Measurements from ENCODE around the gene PRAMEF11. TPM values are rescaled to one million over a fixed set of nuclear protein-coding genes. Genes with fewer than 3 reads are reported as not detected.
"Not testable (repeated sequence)": the region's sequence is repeated elsewhere in the genome, so short reads cannot be mapped to it uniquely, and the experiment has no call there.

Gene PRAMEF11
- total RNA-seq, 2 experiments from 2014 or later, result not detected

DNA sequence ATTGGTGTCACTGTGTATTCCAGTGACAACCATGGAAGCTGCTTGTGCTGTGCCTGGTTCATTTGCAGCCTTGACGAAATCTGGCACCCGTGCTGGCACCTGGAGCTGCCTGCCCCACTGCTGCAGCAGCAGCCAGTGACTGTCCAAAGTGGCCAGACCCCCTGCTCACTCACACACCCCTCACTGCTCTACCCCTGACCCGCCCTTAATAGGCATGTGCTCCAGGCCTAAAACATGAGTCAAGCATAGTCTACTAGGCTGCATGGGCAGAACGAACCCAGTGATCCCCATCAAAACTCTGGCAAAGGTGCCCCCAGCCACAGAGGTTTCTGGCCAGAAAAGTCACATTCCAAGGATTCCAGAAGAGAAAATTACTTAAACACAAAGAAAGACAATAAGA, 32.3 kb downstream of the PRAMEF11 start:
- DNase-seq (no peak), ATAC-seq (no peak)
- Mint-ChIP-seq H3K9me3 (ENCODE audit: low read depth) (no peaks in the 10 kb centered on the region), H3K27me3 (no peaks in the 10 kb centered on the region), H3K36me3 (ENCODE audit: low read depth) (no peaks in the 10 kb centered on the region), H3K4me1 (no peaks in the 10 kb centered on the region), H3K4me3 (no peak overlapping the region), H3K27ac (no peak overlapping the region)
- ChIA-PET POLR2A (no interaction called here), CTCF (no interaction called here)
- intact Hi-C loops (cut with DNase I, micrococcal nuclease), result no loop called here

- H3K4me3 Mint-ChIP-seq; H3K27ac Mint-ChIP-seq; H3K27me3 Mint-ChIP-seq; CTCF ChIA-PET; POLR2A ChIA-PET; DNase-seq; H3K36me3 Mint-ChIP-seq (ENCODE audit: low read depth); ATAC-seq; H3K4me1 Mint-ChIP-seq; intact Hi-C loops (cut with DNase I, micrococcal nuclease); H3K9me3 Mint-ChIP-seq (ENCODE audit: low read depth): not testable (repeated sequence)
Observed at GRCh38 chr1:12791097-12791496, 40.1 kb downstream of the PRAMEF11 start, which contains the start of gene PRAMEF1. PRAMEF1 (plus strand) TSS chr1:12791397; CDS start chr1:12793228, 1,831 bp downstream.

DNA sequence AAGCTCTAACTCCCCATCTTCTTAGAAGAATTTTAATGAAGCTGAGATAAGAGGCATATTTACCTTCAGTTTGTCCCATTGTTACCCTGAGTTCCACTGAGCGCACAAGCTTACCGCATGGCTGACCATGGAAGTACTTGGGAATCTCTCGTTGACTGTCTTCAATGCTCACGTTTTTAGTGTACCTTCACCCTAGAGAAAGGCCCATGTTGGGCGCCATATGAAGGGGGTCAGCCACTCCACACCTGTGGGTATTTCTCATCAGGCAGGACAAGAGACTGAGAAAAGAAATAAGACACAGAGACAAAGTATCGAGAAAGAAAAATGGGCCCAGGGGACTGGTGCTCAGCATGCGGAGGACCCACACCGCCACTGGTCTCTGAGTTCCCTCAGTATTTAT, 46.5 kb downstream of the PRAMEF11 start:
- CTCF ChIA-PET; POLR2A ChIA-PET; H3K27me3 Mint-ChIP-seq; intact Hi-C loops (cut with DNase I, micrococcal nuclease); H3K36me3 Mint-ChIP-seq (ENCODE audit: low read depth); H3K27ac Mint-ChIP-seq; H3K4me3 Mint-ChIP-seq; ATAC-seq; H3K4me1 Mint-ChIP-seq: not testable (repeated sequence)
- H3K9me3 Mint-ChIP-seq (ENCODE audit: low read depth), result peaks cover 18% of the 10 kb centered on the region
- DNase-seq, result peak; percentile 13

DNA sequence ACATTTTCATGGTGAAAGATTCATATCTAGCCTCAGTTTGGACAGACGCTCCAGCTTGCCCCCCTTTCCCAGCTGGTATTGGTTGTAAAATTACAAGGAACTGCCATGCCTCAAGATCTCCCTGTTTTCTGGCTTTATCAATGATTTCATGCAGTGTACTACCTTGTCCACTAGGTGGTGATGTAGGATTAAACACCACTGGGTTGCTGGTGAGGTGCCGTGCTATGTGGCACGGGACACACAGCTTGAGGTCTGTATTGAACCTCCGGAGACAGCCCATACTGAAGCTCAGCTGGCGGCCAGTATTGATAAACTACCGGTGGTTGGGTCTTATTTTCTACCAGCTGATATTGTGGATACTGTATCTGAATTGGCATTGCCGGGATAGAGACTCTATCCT, 47.4 kb downstream of the PRAMEF11 start:
- H3K4me1 Mint-ChIP-seq; H3K4me3 Mint-ChIP-seq; H3K27ac Mint-ChIP-seq; POLR2A ChIA-PET; H3K27me3 Mint-ChIP-seq; ATAC-seq; intact Hi-C loops (cut with DNase I, micrococcal nuclease); H3K36me3 Mint-ChIP-seq (ENCODE audit: low read depth): not testable (repeated sequence)
- CTCF ChIA-PET, result interaction anchor here (0.6 kb wide), 1 partner anchor 505 kb away, joined by 3 read pairs; no protein-coding TSS in a partner anchor
- DNase-seq, result peak; percentile 9
- H3K9me3 Mint-ChIP-seq (ENCODE audit: low read depth), result peaks cover 18% of the 10 kb centered on the region

DNA sequence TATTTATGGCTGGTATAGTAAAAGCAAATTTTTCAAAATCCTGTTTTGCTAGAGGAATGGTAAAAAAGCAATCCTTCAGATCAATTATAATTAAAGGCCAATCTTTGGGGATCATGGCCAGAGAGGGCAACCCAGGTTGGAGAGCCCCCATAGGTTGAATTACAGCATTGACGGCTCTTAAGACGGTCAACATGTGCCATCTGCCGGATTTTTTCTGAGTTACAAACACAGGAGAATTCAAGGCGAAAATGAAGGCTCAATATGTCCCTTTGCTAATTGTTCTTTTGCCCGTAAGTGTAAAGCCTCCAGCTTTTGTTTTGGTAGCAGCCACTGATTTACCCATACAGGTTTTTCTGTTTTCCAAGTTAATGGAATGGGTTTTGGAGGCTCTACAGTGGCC, 49.7 kb downstream of the PRAMEF11 start:
- peaks cover 18% of the 10 kb centered on the region for H3K9me3 Mint-ChIP-seq (ENCODE audit: low read depth)
- H3K27ac Mint-ChIP-seq; ATAC-seq; H3K4me1 Mint-ChIP-seq; DNase-seq; H3K36me3 Mint-ChIP-seq (ENCODE audit: low read depth); H3K27me3 Mint-ChIP-seq; intact Hi-C loops (cut with DNase I, micrococcal nuclease); POLR2A ChIA-PET; CTCF ChIA-PET; H3K4me3 Mint-ChIP-seq: not testable (repeated sequence)

DNA sequence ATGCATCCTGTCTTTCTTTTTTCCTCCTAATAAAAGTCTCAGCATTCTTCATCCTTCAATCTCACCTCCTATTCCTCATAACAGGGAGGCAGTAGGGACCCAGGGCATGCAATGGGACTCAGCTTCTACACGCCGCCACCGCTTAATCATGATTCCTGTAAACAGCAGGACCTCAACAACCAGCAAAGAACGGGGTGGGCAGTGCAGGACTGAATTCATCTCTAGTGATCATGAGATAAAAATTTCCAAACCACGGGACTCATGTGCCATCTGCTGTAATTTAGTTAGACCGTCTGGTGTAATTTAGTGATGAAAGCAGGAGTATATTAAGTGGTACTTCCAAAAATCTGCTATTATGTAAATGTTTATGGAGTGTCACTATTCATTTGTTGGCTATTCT, 52.3 kb downstream of the PRAMEF11 start:
- Mint-ChIP-seq H3K36me3 (ENCODE audit: low read depth) (no peaks in the 10 kb centered on the region), H3K27ac (no peak overlapping the region), H3K27me3 (peaks cover 10% of the 10 kb centered on the region), H3K4me1 (no peaks in the 10 kb centered on the region), H3K9me3 (ENCODE audit: low read depth) (peaks cover 7% of the 10 kb centered on the region), H3K4me3 (no peak overlapping the region)
- intact Hi-C loops (cut with DNase I, micrococcal nuclease), result no loop called here
- DNase-seq (no peak), ATAC-seq (no peak)
- ChIA-PET POLR2A (no interaction called here), CTCF (no interaction called here)

GRCh38 chr1:12778061-12778460, 53.1 kb downstream of the PRAMEF11 start:
- intact Hi-C loops (cut with DNase I, micrococcal nuclease), result no loop called here
- peaks cover 1% of the 10 kb centered on the region for H3K9me3 Mint-ChIP-seq (ENCODE audit: low read depth)
- CTCF ChIA-PET, result interaction anchor here (0.6 kb wide), 1 partner anchor 19 kb away, joined by 3 read pairs; no protein-coding TSS in a partner anchor
- H3K27ac Mint-ChIP-seq, result no peak overlapping the region
- no peaks in the 10 kb centered on the region for H3K4me1 Mint-ChIP-seq
- no peak for DNase-seq
- POLR2A ChIA-PET, result no interaction called here
- H3K36me3 Mint-ChIP-seq (ENCODE audit: low read depth), result no peaks in the 10 kb centered on the region
- H3K4me3 Mint-ChIP-seq, result no peak overlapping the region
- H3K27me3 Mint-ChIP-seq, result peaks cover 12% of the 10 kb centered on the region
- ATAC-seq, result no peak

DNA sequence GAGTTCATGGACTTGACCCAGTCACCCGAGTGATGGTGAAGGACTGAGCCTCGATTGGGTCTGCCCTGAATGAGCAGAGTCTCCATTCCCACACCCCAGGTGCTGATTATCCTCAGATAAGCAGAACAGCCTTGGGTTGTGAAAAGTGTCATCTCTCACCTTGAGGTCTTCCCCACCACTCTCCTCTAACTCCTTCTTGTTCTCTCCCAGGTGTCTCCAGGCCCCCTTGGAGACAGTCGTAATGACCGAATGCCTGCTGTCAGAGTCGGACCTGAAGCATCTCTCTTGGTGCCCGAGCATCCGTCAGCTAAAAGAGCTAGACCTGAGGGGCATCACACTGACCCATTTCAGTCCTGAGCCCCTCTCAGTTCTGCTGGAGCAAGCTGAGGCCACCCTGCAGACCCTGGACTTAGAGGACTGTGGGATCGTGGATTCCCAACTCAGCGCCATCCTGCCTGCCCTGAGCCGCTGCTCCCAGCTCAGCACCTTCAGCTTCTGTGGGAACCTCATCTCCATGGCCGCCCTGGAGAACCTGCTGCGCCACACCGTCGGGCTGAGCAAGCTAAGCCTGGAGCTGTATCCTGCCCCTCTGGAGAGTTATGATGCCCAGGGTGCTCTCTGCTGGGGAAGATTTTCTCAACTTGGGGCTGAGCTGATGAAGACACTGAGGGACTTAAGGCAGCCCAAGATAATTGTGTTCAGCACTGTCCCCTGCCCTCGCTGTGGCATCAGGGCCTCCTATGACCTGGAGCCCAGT, 54.2 kb downstream of the PRAMEF11 start:
- H3K4me1 Mint-ChIP-seq, result no peaks in the 10 kb centered on the region
- H3K27ac Mint-ChIP-seq, result no peak overlapping the region
- intact Hi-C loops (cut with DNase I, micrococcal nuclease), result no loop called here
- H3K4me3 Mint-ChIP-seq, result no peak overlapping the region
- H3K36me3 Mint-ChIP-seq (ENCODE audit: low read depth), result no peaks in the 10 kb centered on the region
- H3K27me3 Mint-ChIP-seq, result peaks cover 14% of the 10 kb centered on the region
- POLR2A ChIA-PET, result no interaction called here
- H3K9me3 Mint-ChIP-seq (ENCODE audit: low read depth), result no peaks in the 10 kb centered on the region
- DNase-seq (no peak), ATAC-seq (no peak)
- CTCF ChIA-PET, result interaction anchor here (0.6 kb wide), 1 partner anchor 450 kb away, joined by 3 read pairs; no protein-coding TSS in a partner anchor

GRCh38 chr1:12775443-12775842, 55.8 kb downstream of the PRAMEF11 start:
- no peak for ATAC-seq
- no peak for DNase-seq
- POLR2A ChIA-PET, result no interaction called here
- Mint-ChIP-seq H3K9me3 (ENCODE audit: low read depth) (no peaks in the 10 kb centered on the region), H3K4me1 (no peaks in the 10 kb centered on the region), H3K27me3 (peaks cover 14% of the 10 kb centered on the region), H3K36me3 (ENCODE audit: low read depth) (no peaks in the 10 kb centered on the region), H3K27ac (no peak overlapping the region), H3K4me3 (no peak overlapping the region)
- CTCF ChIA-PET, result no interaction called here
- intact Hi-C loops (cut with DNase I, micrococcal nuclease), result no loop called here

DNA sequence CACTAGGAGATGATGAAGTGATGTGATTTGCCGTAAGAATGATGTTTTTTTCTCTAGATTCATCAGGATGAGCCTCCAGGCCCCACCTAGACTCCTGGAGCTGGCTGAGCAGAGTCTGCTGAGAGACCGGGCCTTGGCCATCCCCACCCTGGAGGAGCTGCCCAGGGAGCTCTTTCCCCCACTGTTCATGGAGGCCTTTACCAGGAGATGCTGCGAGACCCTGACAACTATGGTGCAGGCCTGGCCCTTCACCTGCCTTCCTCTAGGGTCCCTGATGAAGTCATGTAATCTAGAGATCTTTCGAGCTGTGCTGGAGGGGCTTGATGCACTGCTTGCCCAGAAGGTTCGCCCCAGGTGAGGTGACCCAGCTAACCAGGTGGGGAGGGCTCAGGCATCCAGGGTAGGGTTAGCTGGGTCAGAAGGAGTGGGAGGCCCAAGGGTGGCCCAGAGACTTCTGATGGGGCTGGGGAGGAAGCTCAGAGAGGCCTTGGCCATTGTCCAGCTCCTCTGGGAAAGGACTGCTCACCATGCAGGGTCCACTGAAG, 56.3 kb downstream of the PRAMEF11 start:
- Mint-ChIP-seq H3K27ac (no peak overlapping the region), H3K27me3 (peaks cover 19% of the 10 kb centered on the region), H3K4me3 (no peak overlapping the region), H3K36me3 (ENCODE audit: low read depth) (no peaks in the 10 kb centered on the region), H3K9me3 (ENCODE audit: low read depth) (no peaks in the 10 kb centered on the region), H3K4me1 (no peaks in the 10 kb centered on the region)
- intact Hi-C loops (cut with DNase I, micrococcal nuclease), result no loop called here
- ATAC-seq (no peak), DNase-seq (no peak)
- POLR2A ChIA-PET, result no interaction called here
- CTCF ChIA-PET, result no interaction called here
